Calu3 (cell line): ENCODE measurements around the gene KIF1B. TPM values are rescaled to one million over a fixed set of nuclear protein-coding genes. Genes with fewer than 3 reads are reported as not detected.

ENCODE experiments used
- BruUV-seq: library from RNA; stranded (reverse); fragments of 400-500 nt; replicated peaks from 2 replicates; lab custom pipeline; 2021; lab: Mats Ljungman, UMichigan
- CTCF ChIA-PET: fragments of 300-600 bp; sonication (Branson Sonifier 250); formaldehyde crosslinking; loops from one replicate; lab custom pipeline; 2022; ENCODE audit warnings: antibody characterized with exemption; lab: Charles Lee
- DNase-seq: peaks from one replicate; pipeline ENCODE4 v3.0.0; 2022
- H3K27ac Mint-ChIP-seq: one replicate; pipeline ENCODE4 v1.8.0; 2022; ENCODE audit warnings: mixed read lengths; ENCODE audit not compliant: unreplicated experiment
- H3K27me3 Mint-ChIP-seq: one replicate; pipeline ENCODE4 v1.8.0; 2022; ENCODE audit warnings: mixed read lengths; ENCODE audit not compliant: unreplicated experiment
- H3K36me3 Mint-ChIP-seq: one replicate; pipeline ENCODE4 v1.8.0; 2022; ENCODE audit warnings: mild to moderate bottlenecking, moderate library complexity, mixed read lengths; ENCODE audit not compliant: insufficient read depth, unreplicated experiment
- H3K4me1 Mint-ChIP-seq: one replicate; pipeline ENCODE4 v1.8.0; 2022; ENCODE audit warnings: mild to moderate bottlenecking, low read depth, mixed read lengths; ENCODE audit not compliant: unreplicated experiment
- H3K4me3 Mint-ChIP-seq: one replicate; pipeline ENCODE4 v1.8.0; 2022; ENCODE audit warnings: mild to moderate bottlenecking, low read depth, moderate library complexity, mixed read lengths; ENCODE audit not compliant: unreplicated experiment
- H3K9me3 Mint-ChIP-seq: one replicate; pipeline ENCODE4 v1.8.0; 2022; ENCODE audit warnings: low read depth, mixed read lengths; ENCODE audit not compliant: unreplicated experiment
- intact Hi-C: fragments of 100-400 bp; cut with micrococcal nuclease; formaldehyde crosslinking; loops from one replicate; pipeline ENCODE4 v1.10.0; 2022; ENCODE audit not compliant: unreplicated experiment
- total RNA-seq: library from RNA; stranded (reverse); gene quantifications from 2 replicates; pipeline ENCODE4 v1.2.3, GENCODE V29; 2022
- TF ChIP-seq, protein P1 (sequence below): fragments of 200-600 bp; IDR thresholded peaks from one replicate; pipeline ENCODE4 v1.8.0; 2022; ENCODE audit warnings: antibody characterized with exemption; ENCODE audit not compliant: unreplicated experiment

Gene KIF1B
- total RNA-seq, 1 experiment from 2014 or later: 17.1 TPM

DNA sequence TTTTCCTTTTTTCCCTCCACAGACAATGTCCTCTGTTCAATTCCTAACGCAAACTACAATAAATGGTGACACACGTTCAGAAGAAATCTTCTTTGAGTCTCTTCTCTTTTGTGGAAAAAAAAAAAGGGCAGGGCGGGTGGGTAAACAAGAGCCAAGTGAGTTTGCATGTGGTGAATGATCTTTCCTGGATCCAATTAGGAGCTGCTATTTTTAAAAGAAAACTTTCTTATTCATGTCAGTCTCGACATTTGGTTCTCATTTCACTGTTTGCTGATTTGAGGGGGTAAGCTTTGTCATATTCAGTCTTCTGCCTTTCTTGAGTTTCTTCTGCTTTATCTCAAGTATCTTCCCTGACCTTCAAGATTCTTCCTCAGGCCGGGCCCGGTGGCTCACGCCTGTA, 29.2 kb upstream of the KIF1B start:
- Mint-ChIP-seq H3K4me3 (no peak overlapping the region), H3K27ac (no peak overlapping the region), H3K9me3 (no peaks in the 10 kb centered on the region), H3K4me1 (no peaks in the 10 kb centered on the region), H3K36me3 (peaks cover 18% of the 10 kb centered on the region), H3K27me3 (no peaks in the 10 kb centered on the region)
- no peak for DNase-seq
- CTCF ChIA-PET: interaction anchor here (0.7 kb wide), 1 partner anchor 1738 kb away, joined by 3 read pairs; no protein-coding TSS in a partner anchor
- BruUV-seq: no TSS peak
- TF ChIP-seq, protein P1, sequence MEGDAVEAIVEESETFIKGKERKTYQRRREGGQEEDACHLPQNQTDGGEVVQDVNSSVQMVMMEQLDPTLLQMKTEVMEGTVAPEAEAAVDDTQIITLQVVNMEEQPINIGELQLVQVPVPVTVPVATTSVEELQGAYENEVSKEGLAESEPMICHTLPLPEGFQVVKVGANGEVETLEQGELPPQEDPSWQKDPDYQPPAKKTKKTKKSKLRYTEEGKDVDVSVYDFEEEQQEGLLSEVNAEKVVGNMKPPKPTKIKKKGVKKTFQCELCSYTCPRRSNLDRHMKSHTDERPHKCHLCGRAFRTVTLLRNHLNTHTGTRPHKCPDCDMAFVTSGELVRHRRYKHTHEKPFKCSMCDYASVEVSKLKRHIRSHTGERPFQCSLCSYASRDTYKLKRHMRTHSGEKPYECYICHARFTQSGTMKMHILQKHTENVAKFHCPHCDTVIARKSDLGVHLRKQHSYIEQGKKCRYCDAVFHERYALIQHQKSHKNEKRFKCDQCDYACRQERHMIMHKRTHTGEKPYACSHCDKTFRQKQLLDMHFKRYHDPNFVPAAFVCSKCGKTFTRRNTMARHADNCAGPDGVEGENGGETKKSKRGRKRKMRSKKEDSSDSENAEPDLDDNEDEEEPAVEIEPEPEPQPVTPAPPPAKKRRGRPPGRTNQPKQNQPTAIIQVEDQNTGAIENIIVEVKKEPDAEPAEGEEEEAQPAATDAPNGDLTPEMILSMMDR: no peak
- intact Hi-C loops: no loop called here

DNA sequence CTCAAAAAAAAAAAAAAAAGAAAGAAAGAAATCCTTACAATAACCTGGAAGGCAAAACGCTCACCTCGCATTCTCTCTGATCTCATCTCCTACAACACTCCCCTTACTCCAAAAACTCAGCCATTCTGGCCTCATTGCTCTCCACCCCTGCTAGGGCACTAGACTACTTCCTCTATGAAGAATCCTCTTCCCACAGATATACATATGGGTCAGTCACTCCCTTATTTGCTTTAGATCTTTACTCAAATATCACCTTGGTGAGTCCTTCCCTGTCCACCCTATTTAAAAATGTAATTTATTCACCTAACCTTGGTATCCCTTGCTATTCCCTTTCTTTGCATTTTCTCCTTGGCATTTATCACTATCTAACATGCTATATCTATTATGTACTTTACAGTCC, 24.6 kb upstream of the KIF1B start:
- TF ChIP-seq, protein P1: no peak
- Mint-ChIP-seq H3K36me3 (peaks cover 14% of the 10 kb centered on the region), H3K9me3 (no peaks in the 10 kb centered on the region), H3K27ac (no peak overlapping the region), H3K4me1 (no peaks in the 10 kb centered on the region), H3K4me3 (no peak overlapping the region), H3K27me3 (no peaks in the 10 kb centered on the region)
- CTCF ChIA-PET: no interaction called here
- intact Hi-C loops: no loop called here
- BruUV-seq: no TSS peak
- no peak for DNase-seq

GRCh38 chr1:10186331-10187025, 23.9 kb upstream of the KIF1B start:
- CTCF ChIA-PET: no interaction called here
- no peaks in the 10 kb centered on the region for H3K27me3 Mint-ChIP-seq
- no peak for DNase-seq
- BruUV-seq: no TSS peak
- no peaks in the 10 kb centered on the region for H3K4me1 Mint-ChIP-seq
- H3K4me3 Mint-ChIP-seq: no peak overlapping the region
- TF ChIP-seq, protein P1: no peak
- H3K9me3 Mint-ChIP-seq: no peaks in the 10 kb centered on the region
- intact Hi-C loops: no loop called here
- no peak overlapping the region for H3K27ac Mint-ChIP-seq
- H3K36me3 Mint-ChIP-seq: peaks cover 14% of the 10 kb centered on the region

GRCh38 chr1:10187026-10187334, 23.4 kb upstream of the KIF1B start:
- Mint-ChIP-seq H3K27ac (no peak overlapping the region), H3K4me1 (no peaks in the 10 kb centered on the region), H3K4me3 (no peak overlapping the region)

More at GRCh38 chr1:10187026-10187334, 23.4 kb upstream of the KIF1B start:
- Mint-ChIP-seq H3K9me3 (no peaks in the 10 kb centered on the region), H3K36me3 (peaks cover 14% of the 10 kb centered on the region), H3K27me3 (no peaks in the 10 kb centered on the region)
- BruUV-seq: no TSS peak
- CTCF ChIA-PET: no interaction called here
- intact Hi-C loops: no loop called here
- DNase-seq: no peak
- TF ChIP-seq, protein P1: no peak
